Loucy (cell line): ENCODE results near the gene NHERF1.

Source experiments
- H2AFZ ChIP-seq: fragments of 200-600 bp; sonication (generic); 2 replicates; pipeline ENCODE4 v1.6.0; 2016; ENCODE audit warnings: antibody characterized with exemption, mild to moderate bottlenecking, low read length, moderate library complexity
- H3F3A ChIP-seq: fragments of 200-600 bp; 2 replicates; pipeline ENCODE4 v1.6.0; 2016; ENCODE audit warnings: antibody characterized with exemption, low read depth, mild to moderate bottlenecking
- H3K27me3 ChIP-seq: fragments of 200-600 bp; sonication (generic); 2 replicates; pipeline ENCODE4 v1.6.1; 2014; ENCODE audit warnings: low read length, mild to moderate bottlenecking; ENCODE audit not compliant: insufficient read depth, poor library complexity, severe bottlenecking
- H3K36me3 ChIP-seq: fragments of 200-600 bp; sonication (generic); 2 replicates; pipeline ENCODE4 v1.6.1; 2016; ENCODE audit warnings: low read length; ENCODE audit not compliant: insufficient read depth
- H3K4me1 ChIP-seq: fragments of 200-600 bp; sonication (generic); 2 replicates; pipeline ENCODE4 v1.5.1; 2014; ENCODE audit warnings: low read length, mild to moderate bottlenecking; ENCODE audit not compliant: insufficient read depth, poor library complexity, severe bottlenecking
- H3K4me2 ChIP-seq: fragments of 200-600 bp; sonication (generic); 2 replicates; pipeline ENCODE4 v1.6.0; 2014; ENCODE audit warnings: antibody characterized with exemption, low read length, low read depth, mild to moderate bottlenecking; ENCODE audit not compliant: poor library complexity, severe bottlenecking
- H3K4me3 ChIP-seq: fragments of 200-600 bp; sonication (generic); 2 replicates; pipeline ENCODE4 v1.5.1; 2014; ENCODE audit warnings: low read length, mild to moderate bottlenecking, mixed read lengths; ENCODE audit not compliant: poor library complexity, severe bottlenecking
- H3K79me2 ChIP-seq: fragments of 200-600 bp; sonication (generic); 2 replicates; pipeline ENCODE4 v1.6.1; 2014; ENCODE audit warnings: low read length; ENCODE audit not compliant: insufficient read depth
- H3K9ac ChIP-seq: fragments of 200-600 bp; sonication (generic); 2 replicates; pipeline ENCODE4 v1.6.0; 2014; ENCODE audit warnings: mild to moderate bottlenecking, low read depth, low read length, moderate library complexity; ENCODE audit not compliant: poor library complexity, severe bottlenecking
- H3K9me2 ChIP-seq: fragments of 200-600 bp; sonication (generic); replicated peaks from 2 replicates; pipeline ENCODE4 v1.6.1; 2016; ENCODE audit warnings: low read depth, low read length, mixed read lengths
- H3K9me3 ChIP-seq: fragments of 200-600 bp; sonication (generic); 2 replicates; pipeline ENCODE4 v1.6.1; 2014; ENCODE audit warnings: mild to moderate bottlenecking, antibody characterized with exemption, low read length, low read depth; ENCODE audit not compliant: insufficient read depth
- H4K20me1 ChIP-seq: fragments of 200-600 bp; sonication (generic); 2 replicates; pipeline ENCODE4 v1.6.0; 2014; ENCODE audit warnings: antibody characterized with exemption, low read length, mild to moderate bottlenecking; ENCODE audit not compliant: insufficient read depth, poor library complexity, severe bottlenecking
- CTCF ChIP-seq: fragments of 200-600 bp; sonication (generic); conservative IDR thresholded peaks from 2 replicates; pipeline ENCODE4 v1.5.1; 2014; ENCODE audit warnings: mild to moderate bottlenecking, antibody characterized with exemption, low read length
- EZH2phosphoT487 ChIP-seq: fragments of 200-600 bp; IDR thresholded peaks from 2 replicates; pipeline ENCODE4 v1.6.1; 2018; ENCODE audit warnings: antibody characterized with exemption, mild to moderate bottlenecking, moderate library complexity, borderline replicate concordance

NHERF1 gene

DNA sequence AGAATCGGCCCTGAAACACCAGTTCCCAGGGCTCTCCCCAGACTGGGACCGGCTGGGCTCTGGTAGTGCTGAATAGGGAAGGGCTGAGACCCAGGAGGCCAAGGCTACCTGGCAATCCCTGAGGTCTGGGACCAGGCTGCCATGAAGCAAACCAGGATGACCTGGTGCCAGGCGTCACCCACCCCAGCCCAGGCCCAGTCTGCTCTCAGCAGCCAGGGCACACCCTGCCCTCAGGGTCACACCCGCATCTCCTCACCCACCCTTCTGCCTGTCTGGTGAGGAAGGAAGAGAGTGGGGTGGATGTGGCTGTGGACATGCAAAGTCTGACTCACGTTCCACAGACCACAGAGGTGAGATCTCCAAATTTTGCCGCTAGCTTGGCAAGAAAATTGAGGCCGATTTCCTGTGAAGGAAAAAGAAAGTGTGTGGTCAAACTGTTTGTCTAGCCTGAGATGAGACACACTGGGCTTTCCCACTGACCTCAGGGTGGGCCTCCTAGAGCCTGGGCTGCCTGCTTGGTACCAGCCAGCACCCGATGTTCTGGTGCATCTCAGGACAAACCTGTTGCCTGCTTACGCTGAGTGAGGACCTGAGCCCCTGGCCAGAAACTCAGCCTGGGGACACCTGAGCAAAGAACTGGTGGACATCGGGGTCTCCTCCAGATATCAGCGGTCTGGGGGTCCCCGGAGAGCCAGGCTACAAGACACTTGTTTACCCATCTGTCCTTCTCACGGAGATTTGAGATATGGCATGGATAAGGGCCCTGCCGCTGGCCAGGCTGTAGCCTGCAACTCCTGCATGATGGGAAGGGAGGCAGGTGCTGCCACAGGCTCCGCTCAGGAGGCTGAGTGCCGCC is 17.7 kb upstream of the NHERF1 start:
- H4K20me1 ChIP-seq: no peaks in the 10 kb centered on the region
- H3F3A ChIP-seq: no peaks in the 10 kb centered on the region
- peaks cover 47% of the 10 kb centered on the region for H3K4me1 ChIP-seq
- no peaks in the 10 kb centered on the region for H3K36me3 ChIP-seq
- peak overlapping the region; percentile 42 for H3K4me3 ChIP-seq
- TF ChIP-seq EZH2phosphoT487 (no peak), CTCF (no peak)
- no peaks in the 10 kb centered on the region for H3K79me2 ChIP-seq
- H3K9me3 ChIP-seq: no peaks in the 10 kb centered on the region
- H3K4me2 ChIP-seq: peak overlapping the region; percentile 70
- H3K9me2 ChIP-seq: no peaks in the 10 kb centered on the region
- H2AFZ ChIP-seq: no peak overlapping the region
- no peaks in the 10 kb centered on the region for H3K27me3 ChIP-seq
- peak overlapping the region; percentile 47 for H3K9ac ChIP-seq

DNA sequence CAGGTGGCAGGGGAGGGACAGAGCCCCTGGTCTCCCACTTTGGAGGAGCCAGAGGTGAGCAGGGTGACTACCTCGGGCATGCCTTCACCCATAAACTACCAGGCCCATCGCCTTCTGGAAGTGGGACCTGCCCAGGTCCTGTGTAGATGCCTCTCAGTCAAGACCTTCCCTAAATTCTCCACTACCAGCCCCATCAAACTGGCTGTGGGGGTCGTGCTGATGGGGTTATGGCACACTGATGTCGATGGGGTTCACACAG is 17.2 kb upstream of the NHERF1 start:
- H3K9me2 ChIP-seq: no peaks in the 10 kb centered on the region
- H3F3A ChIP-seq: no peaks in the 10 kb centered on the region
- H3K4me1 ChIP-seq: peaks cover 51% of the 10 kb centered on the region
- no peaks in the 10 kb centered on the region for H3K27me3 ChIP-seq
- H3K36me3 ChIP-seq: no peaks in the 10 kb centered on the region
- H3K79me2 ChIP-seq: no peaks in the 10 kb centered on the region
- H3K4me3 ChIP-seq: peak overlapping the region; percentile 42
- H3K9me3 ChIP-seq: no peaks in the 10 kb centered on the region
- no peaks in the 10 kb centered on the region for H4K20me1 ChIP-seq
- H2AFZ ChIP-seq: no peak overlapping the region
- H3K9ac ChIP-seq: peak overlapping the region; percentile 47
- H3K4me2 ChIP-seq: peak overlapping the region; percentile 70
- TF ChIP-seq EZH2phosphoT487: no peak
- TF ChIP-seq CTCF: no peak

- H2AFZ ChIP-seq: no peak overlapping the region
- no peaks in the 10 kb centered on the region for H4K20me1 ChIP-seq
- TF ChIP-seq CTCF: no peak
- no peak for TF ChIP-seq EZH2phosphoT487
- H3K4me3 ChIP-seq: no peak overlapping the region
- no peak overlapping the region for H3K4me2 ChIP-seq
- no peaks in the 10 kb centered on the region for H3K36me3 ChIP-seq
- no peaks in the 10 kb centered on the region for H3F3A ChIP-seq
- H3K9ac ChIP-seq: no peak overlapping the region
- H3K9me3 ChIP-seq: no peaks in the 10 kb centered on the region
- H3K27me3 ChIP-seq: no peaks in the 10 kb centered on the region
- H3K4me1 ChIP-seq: peaks cover 51% of the 10 kb centered on the region
- no peaks in the 10 kb centered on the region for H3K9me2 ChIP-seq
- peaks cover 2% of the 10 kb centered on the region; the same call in 1 of the 2 replicates for H3K79me2 ChIP-seq
Observed at GRCh38 chr17:74732042-74732867, 16.2 kb upstream of the NHERF1 start.
